K562 (cell line): ENCODE measurements around the gene SHC1. TPM values are rescaled to one million over a fixed set of nuclear protein-coding genes. Genes with fewer than 3 reads are reported as not detected.

Source experiments
- ATAC-seq: fragments of 200-7000 bp; cut with Tn5 transposase; 3 replicates; pipeline ENCODE4 v1.9.1; 2020; ENCODE audit warnings: moderate library complexity
- BruUV-seq: library from RNA; stranded (reverse); fragments of 400-500 nt; replicated peaks from 2 replicates; lab custom pipeline; 2021; lab: Mats Ljungman, UMichigan
- CTCF ChIA-PET: fragments of 300-600 bp; formaldehyde crosslinking; extraction: SDS; loops from one replicate; lab custom pipeline; 2021; ENCODE audit warnings: low intra/inter-chr PET ratio; lab: Yijun Ruan, JAX
- POLR2A ChIA-PET: fragments of 300-600, 350-650 bp; sonication (Branson Sonifier 250); formaldehyde crosslinking; extraction: SDS; loops from one replicate; lab custom pipeline; 2021; ENCODE audit warnings: antibody characterized with exemption, inconsistent platforms; lab: Yijun Ruan, JAX
- DNase-seq, 4 experiments: peaks; one replicate each; pipeline versions ENCODE4 v3.0.0 to v3.0.0-alpha.2; 2011 to 2018; ENCODE audit warnings: low spot score in 3 of 4, mixed read lengths in 3 of 4; ENCODE audit errors: extremely low read depth in 1 of 4
- FAIRE-seq: peaks from 2 replicates; lab custom pipeline; 2011; peaks lifted over from hg19 to GRCh38; lab: Jason Lieb, UNC
- H2AFZ ChIP-seq: 2 replicates; pipeline ENCODE4 v1.6.0; 2011; ENCODE audit warnings: low read depth, low read length, control low read depth, inconsistent platforms
- H3K27ac ChIP-seq: fragments of 200-600 bp; 3 replicates; pipeline ENCODE4 v1.8.0; 2011; ENCODE audit warnings: low read depth, mild to moderate bottlenecking, control low read depth, inconsistent platforms, low read length, moderate library complexity, mixed read lengths; ENCODE audit errors: extremely low read depth
- H3K27me3 ChIP-seq, 2 experiments: fragments of 300-600 bp in 1 of 2; 2 replicates in 1 of 2; 3 replicates in 1 of 2; pipeline versions ENCODE4 v1.6.0 to v1.8.0; 2011; ENCODE audit warnings: inconsistent platforms in 2 of 2, low read length in 2 of 2, mild to moderate bottlenecking in 1 of 2, mixed read lengths in 1 of 2, moderate library complexity in 1 of 2; ENCODE audit not compliant: control insufficient read depth in 2 of 2, insufficient read depth in 2 of 2
- H3K36me3 ChIP-seq: fragments of 300-600 bp; 3 replicates; pipeline ENCODE4 v1.8.0; 2011; ENCODE audit warnings: mild to moderate bottlenecking, low read length, inconsistent platforms; ENCODE audit not compliant: control insufficient read depth, insufficient read depth
- H3K4me1 ChIP-seq, 2 experiments: fragments of 200-600 bp in 1 of 2; replicated peaks in 1 of 2; 2 replicates in 1 of 2; 3 replicates in 1 of 2; pipeline versions ENCODE4 v1.5.1 to v1.8.0; 2011; ENCODE audit warnings: inconsistent platforms in 2 of 2, low read length in 2 of 2, mild to moderate bottlenecking in 1 of 2, mixed read lengths in 1 of 2, moderate library complexity in 1 of 2; ENCODE audit not compliant: control insufficient read depth in 2 of 2, insufficient read depth in 2 of 2
- H3K4me2 ChIP-seq: 2 replicates; pipeline ENCODE4 v1.6.1; 2011; ENCODE audit warnings: low read length, control low read depth, inconsistent platforms, mixed read lengths; ENCODE audit not compliant: insufficient read depth
- H3K4me3 ChIP-seq: fragments of 200-600 bp; sonication (generic), shearing (Covaris generic); 2 replicates; pipeline ENCODE4 v1.5.1; 2016; ENCODE audit warnings: control low read depth, inconsistent platforms
- H3K79me2 ChIP-seq: fragments of 200-600 bp; 3 replicates; pipeline ENCODE4 v1.8.0; 2011; ENCODE audit warnings: low read length, inconsistent platforms; ENCODE audit not compliant: control insufficient read depth, insufficient read depth
- H3K9ac ChIP-seq, 2 experiments: 2 replicates each; pipeline versions ENCODE4 v1.6.0 to v1.6.1; 2011; ENCODE audit warnings: low read depth in 2 of 2, low read length in 2 of 2, control low read depth in 1 of 2, inconsistent platforms in 1 of 2, mild to moderate bottlenecking in 1 of 2, mixed read lengths in 1 of 2; ENCODE audit not compliant: insufficient read depth in 1 of 2
- H3K9me1 ChIP-seq: one replicate; pipeline ENCODE4 v1.6.0; 2011; ENCODE audit warnings: inconsistent platforms, mild to moderate bottlenecking, low read length, moderate library complexity; ENCODE audit not compliant: control insufficient read depth, insufficient read depth
- H3K9me3 ChIP-seq: replicated peaks from 2 replicates; pipeline ENCODE4 v1.5.1; 2011; ENCODE audit warnings: low read depth, low read length, inconsistent platforms; ENCODE audit not compliant: control insufficient read depth, insufficient read depth
- H4K20me1 ChIP-seq: replicated peaks from 2 replicates; pipeline ENCODE4 v1.6.1; 2011; ENCODE audit warnings: low read length, inconsistent platforms, mixed read lengths; ENCODE audit not compliant: control insufficient read depth, insufficient read depth
- CCNT2 ChIP-seq: IDR thresholded peaks from 2 replicates; pipeline ENCODE4 v1.6.1; 2011; ENCODE audit warnings: borderline replicate concordance, low read depth, mild to moderate bottlenecking, moderate library complexity, mixed read lengths, low read length; ENCODE audit not compliant: insufficient read length; ENCODE audit errors: extremely low read depth
- MTA3 ChIP-seq: fragments of 450-650 bp; formaldehyde crosslinking; IDR thresholded peaks from 2 replicates; pipeline ENCODE4 v1.6.1; 2017; ENCODE audit warnings: mild to moderate bottlenecking, borderline replicate concordance
- NONO ChIP-seq, 2 experiments: fragments of 200-400 bp in 1 of 2; fragments of 450-650 bp in 1 of 2; formaldehyde crosslinking in 1 of 2; IDR thresholded peaks; 2 replicates each; pipeline ENCODE4 v1.6.1; 2017; ENCODE audit warnings: low read depth in 2 of 2, mild to moderate bottlenecking in 2 of 2, moderate library complexity in 2 of 2, low read length in 1 of 2
- NR2C2 ChIP-seq, 2 experiments: fragments of 200-800 bp in 1 of 2; sonication (Bioruptor generic) in 1 of 2; sonication (generic) in 1 of 2; formaldehyde crosslinking in 1 of 2; IDR thresholded peaks; 2 replicates each; pipeline versions ENCODE4 v1.6.1 to v1.8.0; 2016 to 2022; ENCODE audit warnings: mild to moderate bottlenecking in 1 of 2, missing compliant biosample characterization in 1 of 2, missing genetic modification characterization in 1 of 2, missing genetic modification reagents in 1 of 2
- POLR2G ChIP-seq: fragments of 200-400 bp; formaldehyde crosslinking; IDR thresholded peaks from 2 replicates; pipeline ENCODE4 v1.6.1; 2017; ENCODE audit warnings: low read depth, mild to moderate bottlenecking, antibody characterized with exemption, low read length, moderate library complexity
- RBFOX2 ChIP-seq: fragments of 200-400 bp; formaldehyde crosslinking; IDR thresholded peaks from 2 replicates; pipeline ENCODE4 v1.6.1; 2017; ENCODE audit warnings: low read depth, mild to moderate bottlenecking, low read length, moderate library complexity
- SMC3 ChIP-seq: conservative IDR thresholded peaks from 2 replicates; pipeline ENCODE4 v1.6.1; 2011; ENCODE audit warnings: low read depth, low read length, improper control_type of control experiment; ENCODE audit not compliant: insufficient read depth
- WGBS: fragments of 100-300 bp; shearing (Covaris generic); methylation state at CpG from one replicate; pipeline ENCODE4 v1.1.6; 2016; ENCODE audit warnings: low coverage, mixed read lengths; ENCODE audit not compliant: insufficient coverage; ENCODE audit errors: missing lambda C conversion rate; 5-methylcytosine and 5-hydroxymethylcytosine counted together
- in situ Hi-C: fragments of 300-500 bp; cut with MboI; formaldehyde crosslinking; loops from 4 replicates; pipeline ENCODE4 v1.15.0; 2018; ENCODE audit warnings: inconsistent platforms, mixed read lengths
- intact Hi-C: fragments of 100-400 bp; cut with micrococcal nuclease; formaldehyde crosslinking; loops from 2 replicates; pipeline ENCODE4 v1.14.2; 2022
- polyA plus RNA-seq, 8 experiments: library from polyadenylated mRNA; depleted of rRNA in 4 of 8; stranded (reverse) in 5 of 8; unstranded in 3 of 8; fragments of >200 nt; fragmentation: Nextera tagmentation in 2 of 8; fragmentation: Illumina TruSeq in 1 of 8; extraction: Ambion mirVana in 2 of 8; extraction: Trizol in 1 of 8; gene quantifications; 2 replicates each; pipeline versions ENCODE4 v1.2.1 to v1.2.3, GENCODE V29; 2011 to 2014; ENCODE audit warnings: inconsistent platforms in 1 of 8, missing spikeins in 1 of 8
- total RNA-seq, 7 experiments: library from RNA; depleted of rRNA in 6 of 7; stranded (reverse); fragments of >200 nt in 6 of 7; fragmentation: Illumina TruSeq in 2 of 7; extraction: Trizol in 2 of 7; gene quantifications; 2 replicates each; pipeline versions ENCODE4 v1.2.1 to v1.2.3, GENCODE V29; 2011 to 2021; ENCODE audit warnings: low replicate concordance in 1 of 7
- TF ChIP-seq, protein P1 (sequence below): fragments of 250-450 bp; sonication (Bioruptor Pico); IDR thresholded peaks from 2 replicates; pipeline ENCODE4 v1.5.0; 2021; ENCODE audit warnings: mild to moderate bottlenecking, borderline replicate concordance

Gene SHC1
- total and polyA plus RNA-seq, 9 of the 15 experiments (the other 6 are each of a cell fraction or from before 2014, with no cell fraction given) = 4.1 to 113 (median 51.9) TPM

DNA sequence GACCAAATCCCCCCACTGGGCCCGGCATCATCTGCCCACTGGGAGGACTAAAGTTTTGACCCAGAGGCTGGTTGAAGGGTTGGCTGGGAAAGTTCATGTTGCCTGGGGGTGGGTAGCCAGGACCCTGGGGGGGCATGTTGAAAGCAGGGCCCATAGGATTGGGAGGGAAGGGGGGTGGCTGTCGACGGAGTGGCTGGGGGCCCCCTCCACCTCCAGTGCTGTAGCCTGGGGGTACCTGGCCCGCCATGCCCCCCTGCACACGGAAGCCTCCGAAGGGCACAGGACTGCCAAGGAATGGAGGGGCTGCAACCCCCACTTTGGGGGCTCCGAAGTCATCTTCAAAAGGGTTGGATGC lies 11.1 kb downstream of the SHC1 start (continued):
- TF ChIP-seq, protein P1, sequence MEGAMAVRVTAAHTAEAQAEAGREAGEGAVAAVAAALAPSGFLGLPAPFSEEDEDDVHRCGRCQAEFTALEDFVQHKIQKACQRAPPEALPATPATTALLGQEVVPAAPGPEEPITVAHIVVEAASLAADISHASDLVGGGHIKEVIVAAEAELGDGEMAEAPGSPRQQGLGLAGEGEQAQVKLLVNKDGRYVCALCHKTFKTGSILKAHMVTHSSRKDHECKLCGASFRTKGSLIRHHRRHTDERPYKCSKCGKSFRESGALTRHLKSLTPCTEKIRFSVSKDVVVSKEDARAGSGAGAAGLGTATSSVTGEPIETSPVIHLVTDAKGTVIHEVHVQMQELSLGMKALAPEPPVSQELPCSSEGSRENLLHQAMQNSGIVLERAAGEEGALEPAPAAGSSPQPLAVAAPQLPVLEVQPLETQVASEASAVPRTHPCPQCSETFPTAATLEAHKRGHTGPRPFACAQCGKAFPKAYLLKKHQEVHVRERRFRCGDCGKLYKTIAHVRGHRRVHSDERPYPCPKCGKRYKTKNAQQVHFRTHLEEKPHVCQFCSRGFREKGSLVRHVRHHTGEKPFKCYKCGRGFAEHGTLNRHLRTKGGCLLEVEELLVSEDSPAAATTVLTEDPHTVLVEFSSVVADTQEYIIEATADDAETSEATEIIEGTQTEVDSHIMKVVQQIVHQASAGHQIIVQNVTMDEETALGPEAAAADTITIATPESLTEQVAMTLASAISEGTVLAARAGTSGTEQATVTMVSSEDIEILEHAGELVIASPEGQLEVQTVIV (CRISPR knock-in tag) = no peak
- TF ChIP-seq CCNT2 = no peak
- no peak for TF ChIP-seq NONO (IDR thresholded peaks at IDR 0.05; ENCODE audit: low read depth in 2 of 2, low read length in 1 of 2)
- no peak for TF ChIP-seq SMC3

GRCh38 chr1:154958681-154959425 lies 11.7 kb downstream of the SHC1 start:
- no peaks in the 10 kb centered on the region for H3K9me3 ChIP-seq
- H3K79me2 ChIP-seq = peaks cover 36% of the 10 kb centered on the region
- H3K27ac ChIP-seq = no peak overlapping the region
- BruUV-seq = no TSS peak
- intact Hi-C loops = no loop called here
- peaks cover 35% of the 10 kb centered on the region; the same call in 2 of the 3 replicates for H3K36me3 ChIP-seq
- WGBS = 94% methylated on average over 15 of the region's 16 CpGs
- in situ Hi-C loops = loop anchor here (5.0 kb wide), 1 partner anchor 103 kb away; the partner anchor contains the start of gene EFNA4
- H3K4me1 ChIP-seq = peaks cover 34 to 53% of the 10 kb centered on the region in 2 experiments
- H4K20me1 ChIP-seq = no peaks in the 10 kb centered on the region
- ChIA-PET POLR2A (interaction anchor here (0.6 to 7.0 kb wide), 4 partner anchors 8 to 344 kb away, joined by 3 to 80 read pairs (median 12); partner anchors contain the start of genes CKS1B and SHC1), CTCF (interaction anchor here (0.7 kb wide), 1 partner anchor 195 kb away, joined by 3 read pairs; no protein-coding TSS in a partner anchor)
- peak overlapping the region in 1 of 2 experiments; percentile 80; a peak in 2 of 4 replicates for H3K9ac ChIP-seq
- DNase-seq (no peak), ATAC-seq (no peak), FAIRE-seq (no peak)
- no peak overlapping the region for H2AFZ ChIP-seq
- H3K27me3 ChIP-seq = no peaks in the 10 kb centered on the region
- H3K4me3 ChIP-seq = no peak overlapping the region
- no peaks in the 10 kb centered on the region for H3K9me1 ChIP-seq
- TF ChIP-seq NR2C2 (CRISPR knock-in tag; IDR thresholded peaks at IDR 0.05) (no peak), NR2C2 (tag; IDR thresholded peaks at IDR 0.05) (no peak), MTA3 (no peak), POLR2G (peak; percentile 22; the same call in 1 of the 2 replicates), RBFOX2 (peak; percentile 32)
- H3K4me2 ChIP-seq = no peak overlapping the region
